Fibroblast of gingiva (primary cell): ENCODE measurements around the gene ANGPTL2.
A peak's percentile ranks its signal among the peaks of the same experiment; 100 is the strongest.

Experiments
- DNase-seq: peaks from one replicate; pipeline ENCODE4 v3.0.0-alpha.2; 2011; ENCODE audit warnings: low read depth

ANGPTL2 gene

DNA sequence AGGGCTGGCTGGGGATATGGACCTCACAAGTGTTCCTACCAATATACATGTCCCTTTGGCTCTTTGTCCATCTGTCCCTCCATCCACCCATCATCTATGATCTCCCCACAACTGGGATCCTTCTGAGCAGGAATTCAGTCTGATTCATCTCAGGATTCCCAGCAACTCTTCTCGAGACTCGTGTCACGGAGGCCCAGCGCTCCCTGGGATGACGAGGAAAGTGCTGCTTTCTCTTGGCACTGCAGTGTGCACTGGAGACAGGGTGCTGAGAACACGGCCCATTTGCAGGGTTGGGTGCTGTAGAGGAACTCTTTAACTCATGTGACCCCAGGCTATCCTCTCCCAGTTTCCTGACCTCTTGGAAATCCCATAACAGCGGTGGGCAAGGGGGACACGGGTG is 72.9 kb downstream of the ANGPTL2 start:
- no peak for DNase-seq

DNA sequence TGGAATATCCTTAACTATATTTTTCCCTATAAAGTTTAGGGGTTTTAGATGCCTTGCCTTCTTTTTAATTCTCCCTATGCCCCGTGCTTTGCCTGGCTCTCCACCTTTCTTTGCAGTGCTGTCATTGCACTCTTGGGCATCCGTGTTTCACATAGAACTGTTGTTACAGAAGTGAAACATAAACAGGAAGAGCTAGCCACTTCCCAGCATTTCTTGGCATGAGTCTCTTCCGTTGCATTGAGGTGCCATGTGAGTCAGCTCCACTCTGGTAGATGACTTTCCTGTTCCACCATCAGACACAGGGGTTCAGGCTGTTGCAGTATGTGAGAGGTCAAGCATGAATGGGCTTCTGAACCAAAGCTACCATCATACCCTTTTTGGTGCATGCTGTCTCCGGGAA is 73.4 kb downstream of the ANGPTL2 start:
- peak; percentile 87 for DNase-seq

DNA sequence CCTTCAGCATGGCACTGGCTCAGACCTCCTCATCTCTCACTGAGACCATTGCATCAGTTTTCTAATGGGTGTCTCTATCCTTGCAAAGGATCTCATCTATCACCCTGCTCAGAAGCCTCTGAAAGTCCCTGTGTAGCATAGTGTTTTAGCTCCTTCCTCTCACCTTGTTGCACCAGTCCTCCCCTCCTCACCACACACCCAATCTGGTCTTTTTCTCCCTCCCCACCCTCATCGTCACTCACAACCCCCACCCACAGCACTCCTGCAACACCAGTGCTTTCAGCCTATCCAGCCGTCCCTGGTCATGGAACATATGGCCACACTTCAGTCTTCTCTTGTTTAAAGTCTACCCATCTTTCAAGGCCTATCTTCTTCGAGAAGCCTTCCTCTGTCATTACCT is 74.5 kb downstream of the ANGPTL2 start:
- no peak for DNase-seq

DNA sequence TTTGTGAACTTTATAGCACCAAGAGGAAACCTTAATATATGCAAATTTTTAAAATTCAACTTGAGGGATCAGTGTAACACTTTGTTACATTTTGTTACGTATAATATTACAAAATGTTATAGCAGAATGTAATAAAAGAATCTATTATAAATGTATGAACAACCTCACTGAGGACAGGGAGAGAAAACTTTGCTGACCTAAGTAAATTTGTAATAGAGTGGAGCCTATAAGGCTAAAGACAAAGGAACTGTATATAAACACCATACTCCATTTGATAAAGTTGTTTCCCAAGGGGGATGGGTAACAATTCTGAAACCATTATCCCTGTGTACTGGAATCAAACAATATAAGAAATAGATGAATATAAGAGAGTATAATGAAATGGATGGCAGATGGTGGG is 77.3 kb downstream of the ANGPTL2 start:
- no peak for DNase-seq

DNA sequence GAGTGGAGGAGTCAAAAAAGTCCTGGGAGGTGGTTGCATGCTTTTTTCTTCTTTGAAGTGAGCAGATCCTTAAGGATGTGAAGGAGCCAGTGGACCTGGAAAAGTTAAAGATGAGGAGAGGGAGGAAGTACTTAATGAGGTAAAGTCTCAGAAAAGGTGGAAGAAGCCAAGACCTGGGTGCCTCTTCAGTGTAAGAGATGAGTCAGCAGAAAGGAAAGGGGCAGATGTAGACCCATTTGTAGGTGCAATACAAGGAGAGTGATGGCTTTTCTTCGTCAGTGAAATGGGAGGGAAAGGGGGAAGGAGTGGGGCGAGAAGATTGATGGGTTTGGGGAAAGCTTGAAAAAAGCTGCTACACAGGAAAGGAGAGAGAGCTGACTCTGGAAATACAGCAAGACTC is 82.9 kb downstream of the ANGPTL2 start:
- no peak for DNase-seq

DNA sequence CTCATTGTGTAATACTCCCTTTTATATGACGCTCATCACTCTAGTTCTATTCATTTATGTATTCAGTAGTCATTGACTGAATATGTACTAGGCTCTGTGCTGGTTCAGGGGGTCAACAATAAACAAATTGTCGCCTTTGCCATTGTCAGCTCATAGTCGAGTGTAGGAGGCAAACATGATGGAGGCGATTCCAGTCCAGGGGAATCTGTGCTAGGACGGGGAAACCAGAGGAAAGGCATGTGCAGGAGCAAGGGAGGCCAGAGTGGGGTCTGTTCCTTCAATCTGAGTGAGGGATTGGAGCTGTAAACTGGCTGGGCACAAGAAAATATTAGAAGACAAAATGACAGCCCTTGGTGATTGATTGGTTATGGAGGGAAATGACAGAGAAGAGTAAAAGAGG is 83.9 kb downstream of the ANGPTL2 start:
- DNase-seq, result no peak
